Glutamatergic neuron (in vitro differentiated cells): ENCODE results near the gene LSAMP. TPM values are rescaled to one million over a fixed set of nuclear protein-coding genes. Genes with fewer than 3 reads are reported as not detected.

Experiments
- DNase-seq: peaks from one replicate; pipeline ENCODE4 v3.0.0; 2022
- H3K27ac Mint-ChIP-seq: one replicate; pipeline ENCODE4 v1.8.0; 2020; ENCODE audit warnings: mild to moderate bottlenecking, mixed read lengths, inconsistent platforms; ENCODE audit not compliant: unreplicated experiment
- H3K27me3 Mint-ChIP-seq: one replicate; pipeline ENCODE4 v1.8.0; 2020; ENCODE audit warnings: mild to moderate bottlenecking, moderate library complexity, mixed read lengths, inconsistent platforms; ENCODE audit not compliant: unreplicated experiment
- H3K36me3 Mint-ChIP-seq: one replicate; pipeline ENCODE4 v1.8.0; 2020; ENCODE audit warnings: mild to moderate bottlenecking, mixed read lengths, inconsistent platforms; ENCODE audit not compliant: unreplicated experiment
- H3K4me1 Mint-ChIP-seq: one replicate; pipeline ENCODE4 v1.8.0; 2020; ENCODE audit warnings: mild to moderate bottlenecking, low read depth, mixed read lengths, inconsistent platforms; ENCODE audit not compliant: unreplicated experiment
- H3K4me3 Mint-ChIP-seq: one replicate; pipeline ENCODE4 v1.8.0; 2020; ENCODE audit warnings: mild to moderate bottlenecking, mixed read lengths, inconsistent platforms; ENCODE audit not compliant: unreplicated experiment
- H3K9me3 Mint-ChIP-seq: one replicate; pipeline ENCODE4 v1.8.0; 2020; ENCODE audit warnings: mild to moderate bottlenecking, moderate library complexity, mixed read lengths, inconsistent platforms; ENCODE audit not compliant: unreplicated experiment
- CTCF ChIP-seq: fragments of 200-600 bp; sonication (generic); IDR thresholded peaks from one replicate; pipeline ENCODE4 v1.5.0; 2021; ENCODE audit not compliant: partially characterized antibody, unreplicated experiment
- total RNA-seq: library from RNA; stranded (reverse); fragmentation: NEBNext Ultra II Directional; extraction: Animal tissue kit (Norgen Biotek cat#: 25700); gene quantifications from one replicate; pipeline ENCODE4 v1.2.1, GENCODE V29; 2021; ENCODE audit not compliant: unreplicated experiment

Gene LSAMP
- total RNA-seq, 1 donor from 2014 or later: 67.1 TPM

GRCh38 chr3:116102037-116102436 lies 343.2 kb downstream of the LSAMP start:
- peaks cover 1% of the 10 kb centered on the region for H3K9me3 Mint-ChIP-seq
- TF ChIP-seq CTCF: no peak
- H3K27me3 Mint-ChIP-seq: peaks cover 2% of the 10 kb centered on the region

GRCh38 chr3:116097226-116097625 lies 348.1 kb downstream of the LSAMP start:
- Mint-ChIP-seq H3K4me1 (peaks cover 4% of the 10 kb centered on the region), H3K4me3 (no peak overlapping the region)
- TF ChIP-seq CTCF: no peak

More at GRCh38 chr3:116102037-116102436, 343.2 kb downstream of the LSAMP start:
- Mint-ChIP-seq H3K4me3 (no peak overlapping the region), H3K4me1 (peaks cover 7% of the 10 kb centered on the region), H3K27ac (no peak overlapping the region), H3K36me3 (no peaks in the 10 kb centered on the region)
- no peak for DNase-seq

GRCh38 chr3:116096631-116097030 lies 348.7 kb downstream of the LSAMP start:
- Mint-ChIP-seq H3K4me1 (peaks cover 4% of the 10 kb centered on the region), H3K36me3 (no peaks in the 10 kb centered on the region), H3K9me3 (no peaks in the 10 kb centered on the region), H3K27ac (no peak overlapping the region), H3K4me3 (no peak overlapping the region), H3K27me3 (peaks cover 2% of the 10 kb centered on the region)
- DNase-seq: no peak
- TF ChIP-seq CTCF: no peak

More at GRCh38 chr3:116097226-116097625, 348.1 kb downstream of the LSAMP start:
- DNase-seq: no peak
- Mint-ChIP-seq H3K9me3 (no peaks in the 10 kb centered on the region), H3K27me3 (peaks cover 2% of the 10 kb centered on the region), H3K27ac (no peak overlapping the region), H3K36me3 (no peaks in the 10 kb centered on the region)

- Mint-ChIP-seq H3K4me3 (no peak overlapping the region), H3K9me3 (no peaks in the 10 kb centered on the region), H3K4me1 (peaks cover 4% of the 10 kb centered on the region), H3K27me3 (peaks cover 4% of the 10 kb centered on the region), H3K27ac (no peak overlapping the region), H3K36me3 (no peaks in the 10 kb centered on the region)
- no peak for TF ChIP-seq CTCF
- DNase-seq: no peak
Observed at GRCh38 chr3:116093374-116093773, 351.9 kb downstream of the LSAMP start.

GRCh38 chr3:116087426-116087825 lies 357.9 kb downstream of the LSAMP start:
- no peaks in the 10 kb centered on the region for H3K36me3 Mint-ChIP-seq
- H3K27ac Mint-ChIP-seq: peak overlapping the region; percentile 59
- no peak for TF ChIP-seq CTCF
- peak; percentile 36 for DNase-seq
- H3K4me1 Mint-ChIP-seq: peaks cover 26% of the 10 kb centered on the region
- H3K27me3 Mint-ChIP-seq: peaks cover 4% of the 10 kb centered on the region
- peak overlapping the region; percentile 3 for H3K4me3 Mint-ChIP-seq
- no peaks in the 10 kb centered on the region for H3K9me3 Mint-ChIP-seq
